ENCODE results near the gene RAP1GAP. TPM values are rescaled to one million over a fixed set of nuclear protein-coding genes. Genes with fewer than 3 reads are reported as not detected.

Gene RAP1GAP
- total and polyA plus RNA-seq, 2 of the 13 experiments (the other 11 are each of a cell fraction or from before 2014, with no cell fraction given) = 11.9 to 37.5 TPM

GRCh38 chr1:21586846-21587601, 82.1 kb downstream of the RAP1GAP start (continued):
- no peak for TF ChIP-seq ZNF142 (CRISPR knock-in tag; IDR thresholded peaks at IDR 0.05)
- TF ChIP-seq ZGPAT (CRISPR knock-in tag; IDR thresholded peaks at IDR 0.05) = 0 out of 2 replicates have a peak, but pooled peaks have one; percentile 25
- TF ChIP-seq ZNF83 (CRISPR knock-in tag; IDR thresholded peaks at IDR 0.05; ENCODE audit: borderline replicate concordance) = no peak
- TF ChIP-seq ZNF263 (CRISPR knock-in tag; IDR thresholded peaks at IDR 0.05) = 0 out of 2 replicates have a peak, but pooled peaks have one; percentile 37
- TF ChIP-seq NCOA2 (CRISPR knock-in tag; IDR thresholded peaks at IDR 0.05) = peak; percentile 35; the same call in 1 of the 2 replicates
- 0 out of 2 replicates have a peak, but pooled peaks have one; percentile 23 for TF ChIP-seq THAP11 (CRISPR knock-in tag; IDR thresholded peaks at IDR 0.05)
- no peak; the same call in 1 of the 2 replicates for TF ChIP-seq PHF8 (CRISPR knock-in tag; IDR thresholded peaks at IDR 0.05)
- peak; percentile 91 for TF ChIP-seq ZNF687 (CRISPR knock-in tag; IDR thresholded peaks at IDR 0.05)
- no peak for TF ChIP-seq RAD51 (IDR thresholded peaks at IDR 0.05; ENCODE audit: borderline replicate concordance)
- TF ChIP-seq ERF (CRISPR knock-in tag; IDR thresholded peaks at IDR 0.05) = no peak
- TF ChIP-seq FOXP1 (IDR thresholded peaks at IDR 0.05) = no peak
- no peak; the same call in 1 of the 2 replicates for TF ChIP-seq FOXP1 (CRISPR knock-in tag; IDR thresholded peaks at IDR 0.05)
- TF ChIP-seq EHMT2 (IDR thresholded peaks at IDR 0.05; ENCODE audit: borderline replicate concordance, low read depth, low read length) = no peak
- TF ChIP-seq HNRNPH1 (optimal IDR thresholded peaks at IDR 0.05; ENCODE audit: low read depth, low read length) = no peak
- TF ChIP-seq SAP130 (CRISPR knock-in tag; IDR thresholded peaks at IDR 0.05; ENCODE audit: low read depth) = peak; percentile 58
- TF ChIP-seq ETV5 (CRISPR knock-in tag; IDR thresholded peaks at IDR 0.05; ENCODE audit: borderline replicate concordance) = peak; percentile 30; the same call in 1 of the 2 replicates
- TF ChIP-seq MXD3 (CRISPR knock-in tag; IDR thresholded peaks at IDR 0.05) = peak; percentile 67; the same call in 1 of the 2 replicates
- peak; percentile 54; the same call in 1 of the 2 replicates for TF ChIP-seq MIER3 (CRISPR knock-in tag; IDR thresholded peaks at IDR 0.05; ENCODE audit: borderline replicate concordance)

Measured in HepG2 (cell line).